CD14-positive monocyte (primary cell): ENCODE data around the gene RALB. TPM values are rescaled to one million over a fixed set of nuclear protein-coding genes. Genes with fewer than 3 reads are reported as not detected.

Source experiments
- DNase-seq, 3 donors: peaks; one replicate each; pipeline ENCODE4 v3.0.0-alpha.2; 2011 to 2022
- H2AFZ ChIP-seq: 2 replicates; pipeline ENCODE4 v1.6.0; 2012; ENCODE audit warnings: mild to moderate bottlenecking, low read depth, low read length, inconsistent platforms; ENCODE audit not compliant: insufficient read depth, poor library complexity, severe bottlenecking
- H3K27ac ChIP-seq, 2 donors: 1 replicate in 1 of 2; 2 replicates in 1 of 2; pipeline ENCODE4 v1.5.1; 2012 to 2013; ENCODE audit warnings: low read length in 2 of 2, control low read depth in 1 of 2, inconsistent platforms in 1 of 2, low read depth in 1 of 2, mild to moderate bottlenecking in 1 of 2
- H3K27me3 ChIP-seq, 2 donors: one replicate each; pipeline versions ENCODE4 v1.6.0 to v1.6.1; 2011 to 2013; ENCODE audit warnings: low read length in 2 of 2; ENCODE audit not compliant: control insufficient read depth in 2 of 2, insufficient read depth in 2 of 2
- H3K36me3 ChIP-seq, 2 donors: replicated peaks in 1 of 2; 1 replicate in 1 of 2; 2 replicates in 1 of 2; pipeline versions ENCODE4 v1.5.1 to v1.6.1; 2012 to 2013; ENCODE audit warnings: low read length in 2 of 2, control low read depth in 1 of 2, inconsistent platforms in 1 of 2, mild to moderate bottlenecking in 1 of 2; ENCODE audit not compliant: insufficient read depth in 2 of 2, control insufficient read depth in 1 of 2
- H3K4me1 ChIP-seq, 2 donors: 1 replicate in 1 of 2; 2 replicates in 1 of 2; pipeline versions ENCODE4 v1.5.1 to v1.6.1; 2012 to 2013; ENCODE audit warnings: low read length in 2 of 2, control low read depth in 1 of 2, inconsistent platforms in 1 of 2, mild to moderate bottlenecking in 1 of 2, moderate library complexity in 1 of 2; ENCODE audit not compliant: insufficient read depth in 2 of 2, control insufficient read depth in 1 of 2
- H3K4me2 ChIP-seq: replicated peaks from 2 replicates; pipeline ENCODE3; 2012; ENCODE audit warnings: low read length, moderate library complexity, mild to moderate bottlenecking; ENCODE audit not compliant: poor library complexity, severe bottlenecking; ENCODE audit errors: extremely low read depth
- H3K4me3 ChIP-seq, 3 experiments: fragments of 200-600 bp in 1 of 3; sonication (generic) in 1 of 3; replicated peaks in 1 of 3; 1 replicate in 2 of 3; 2 replicates in 1 of 3; pipeline ENCODE4 v1.5.1; 2011 to 2013; ENCODE audit warnings: low read length in 3 of 3, mild to moderate bottlenecking in 3 of 3, control low read depth in 2 of 3, low read depth in 2 of 3, inconsistent platforms in 1 of 3, moderate library complexity in 1 of 3
- H3K79me2 ChIP-seq: 2 replicates; pipeline ENCODE4 v1.6.0; 2012; ENCODE audit warnings: mild to moderate bottlenecking, control low read depth, inconsistent platforms, low read length, moderate library complexity; ENCODE audit not compliant: insufficient read depth
- H3K9ac ChIP-seq: 2 replicates; pipeline ENCODE4 v1.6.0; 2017; ENCODE audit warnings: low read length, mild to moderate bottlenecking; ENCODE audit not compliant: insufficient read depth, poor library complexity, severe bottlenecking
- H3K9me3 ChIP-seq, 2 donors: replicated peaks in 1 of 2; 1 replicate in 1 of 2; 2 replicates in 1 of 2; pipeline versions ENCODE4 v1.5.1 to v1.6.1; 2012 to 2013; ENCODE audit warnings: low read length in 2 of 2, control low read depth in 1 of 2; ENCODE audit not compliant: control insufficient read depth in 1 of 2, insufficient read depth in 1 of 2
- H4K20me1 ChIP-seq: 2 replicates; pipeline ENCODE4 v1.6.0; 2012; ENCODE audit warnings: mild to moderate bottlenecking, low read length, control low read depth, moderate library complexity; ENCODE audit not compliant: insufficient read depth
- H3K27ac Mint-ChIP-seq, 7 donors: one replicate each; pipeline ENCODE4 v1.8.0; 2020; ENCODE audit warnings: mild to moderate bottlenecking in 7 of 7, mixed read lengths in 7 of 7, moderate library complexity in 6 of 7, inconsistent platforms in 2 of 7
- H3K27me3 Mint-ChIP-seq, 3 donors: one replicate each; pipeline ENCODE4 v1.8.0; 2021 to 2022; ENCODE audit warnings: low read depth in 3 of 3, mild to moderate bottlenecking in 3 of 3, mixed read lengths in 3 of 3, moderate library complexity in 3 of 3, inconsistent platforms in 1 of 3
- H3K36me3 Mint-ChIP-seq, 2 donors: one replicate each; pipeline ENCODE4 v1.8.0; 2020; ENCODE audit warnings: mixed read lengths in 2 of 2, inconsistent platforms in 1 of 2, mild to moderate bottlenecking in 1 of 2
- H3K4me1 Mint-ChIP-seq: one replicate; pipeline ENCODE4 v1.8.0; 2020; ENCODE audit warnings: mild to moderate bottlenecking, mixed read lengths
- H3K4me3 Mint-ChIP-seq, 2 donors: one replicate each; pipeline ENCODE4 v1.8.0; 2020; ENCODE audit warnings: mild to moderate bottlenecking in 2 of 2, mixed read lengths in 2 of 2, moderate library complexity in 1 of 2
- H3K9me3 Mint-ChIP-seq, 7 donors: one replicate each; pipeline ENCODE4 v1.8.0; 2020 to 2022; ENCODE audit warnings: mixed read lengths in 7 of 7, mild to moderate bottlenecking in 6 of 7, moderate library complexity in 6 of 7, inconsistent platforms in 2 of 7
- CTCF ChIP-seq: fragments of 200-600 bp; IDR thresholded peaks from one replicate; pipeline ENCODE4 v1.8.0; 2022; ENCODE audit warnings: antibody characterized with exemption, mild to moderate bottlenecking
- WGBS: methylation state at CpG from one replicate; pipeline ENCODE4 v1.1.5; 2013; ENCODE audit warnings: missing lambda C conversion rate; ENCODE audit not compliant: insufficient coverage; 5-methylcytosine and 5-hydroxymethylcytosine counted together
- intact Hi-C, 2 donors: fragments of 100-400 bp; cut with micrococcal nuclease; formaldehyde crosslinking; loops; one replicate each; pipeline versions ENCODE4 v1.15.0 to v1.15.1; 2023
- polyA plus RNA-seq, 3 donors: library from polyadenylated mRNA; depleted of rRNA in 1 of 3; unstranded in 2 of 3; stranded (reverse) in 1 of 3; fragments of 300-500 nt in 2 of 3; fragments of >200 nt in 1 of 3; fragmentation: Illumina TruSeq in 2 of 3; gene quantifications; 1 replicate in 2 of 3; 2 replicates in 1 of 3; pipeline ENCODE4 v1.2.3, GENCODE V29; 2012 to 2021

RALB gene
- polyA plus RNA-seq, 3 donors = 57.2 to 163 (median 139) TPM

GRCh38 chr2:120330946-120331822 is 78.5 kb downstream of the RALB start:
- Histone ChIP-seq H3K36me3 (no peaks in the 10 kb centered on the region), H4K20me1 (no peaks in the 10 kb centered on the region), H3K4me1 (no peaks in the 10 kb centered on the region), H3K27ac (no peak overlapping the region), H3K9ac (no peak overlapping the region), H3K79me2 (no peaks in the 10 kb centered on the region), H2AFZ (no peak overlapping the region), H3K4me2 (no peak overlapping the region), H3K27me3 (no peaks in the 10 kb centered on the region), H3K4me3 (no peak overlapping the region), H3K9me3 (no peaks in the 10 kb centered on the region)
- H3K4me3 Mint-ChIP-seq = peak overlapping the region in 1 of 2 donors; percentile 26
- H3K9me3 Mint-ChIP-seq = peaks cover 0 to 3% (median 0%) of the 10 kb centered on the region in 7 donors
- TF ChIP-seq CTCF = no peak
- intact Hi-C loops = no loop called here
- H3K27ac Mint-ChIP-seq = no peak overlapping the region
- DNase-seq = no peak
- H3K36me3 Mint-ChIP-seq = no peaks in the 10 kb centered on the region
- H3K4me1 Mint-ChIP-seq = peaks cover 11% of the 10 kb centered on the region
- WGBS = 70% methylated on average over 10 of the region's 24 CpGs
- H3K27me3 Mint-ChIP-seq = peaks cover 5 to 10% (median 5%) of the 10 kb centered on the region in 3 donors

- no peak overlapping the region for H2AFZ ChIP-seq
- Mint-ChIP-seq H3K4me3 (no peak overlapping the region), H3K27me3 (peaks cover 5 to 12% (median 5%) of the 10 kb centered on the region in 3 donors), H3K4me1 (peaks cover 13% of the 10 kb centered on the region), H3K9me3 (peaks cover 0 to 3% (median 0%) of the 10 kb centered on the region in 7 donors), H3K36me3 (no peaks in the 10 kb centered on the region), H3K27ac (no peak overlapping the region)
- no peak overlapping the region for H3K27ac ChIP-seq
- no peaks in the 10 kb centered on the region for H3K79me2 ChIP-seq
- H3K9me3 ChIP-seq = no peaks in the 10 kb centered on the region
- peaks cover 0 to under 1% of the 10 kb centered on the region in 2 donors for H3K4me1 ChIP-seq
- no peak for TF ChIP-seq CTCF
- H3K4me2 ChIP-seq = no peak overlapping the region
- WGBS = 90% methylated on average over 2 of the region's 4 CpGs
- no peaks in the 10 kb centered on the region for H3K36me3 ChIP-seq
- no peaks in the 10 kb centered on the region for H3K27me3 ChIP-seq
- intact Hi-C loops = no loop called here
- DNase-seq = no peak
- H3K9ac ChIP-seq = no peak overlapping the region
- H3K4me3 ChIP-seq = no peak overlapping the region
- no peaks in the 10 kb centered on the region for H4K20me1 ChIP-seq
Observed at GRCh38 chr2:120331903-120332302, 79.3 kb downstream of the RALB start.
